Epithelial cell of esophagus (primary cell): ENCODE measurements around the gene SPEM1.
A peak's percentile ranks its signal among the peaks of the same experiment; 100 is the strongest.

Source experiments
- DNase-seq: peaks from one replicate; pipeline ENCODE4 v3.0.0; 2010; ENCODE audit warnings: low read depth
- H3K4me3 ChIP-seq: 2 replicates; pipeline ENCODE4 v1.5.1; 2011; ENCODE audit warnings: mild to moderate bottlenecking, low read length, control low read depth
- CTCF ChIP-seq: IDR thresholded peaks from 2 replicates; pipeline ENCODE4 v1.5.1; 2011; ENCODE audit warnings: low read depth, mild to moderate bottlenecking, low read length, control low read depth, inconsistent platforms; ENCODE audit not compliant: insufficient read depth; ENCODE audit errors: missing control alignments

Gene SPEM1

GRCh38 chr17:7427549-7427948 is 7.4 kb downstream of the SPEM1 start:
- TF ChIP-seq CTCF: no peak
- no peak for DNase-seq
- no peak overlapping the region for H3K4me3 ChIP-seq

- no peak for TF ChIP-seq CTCF
- no peak within 1 kb of the TSS for H3K4me3 ChIP-seq
- no peak for DNase-seq
Observed at GRCh38 chr17:7428557-7428956, 8.4 kb downstream of the SPEM1 start, which contains the start of gene SPEM3. Gene SPEM3, plus strand, starts transcription at chr17:7428857. Its CDS starts 46 bp downstream, at chr17:7428903.

DNA sequence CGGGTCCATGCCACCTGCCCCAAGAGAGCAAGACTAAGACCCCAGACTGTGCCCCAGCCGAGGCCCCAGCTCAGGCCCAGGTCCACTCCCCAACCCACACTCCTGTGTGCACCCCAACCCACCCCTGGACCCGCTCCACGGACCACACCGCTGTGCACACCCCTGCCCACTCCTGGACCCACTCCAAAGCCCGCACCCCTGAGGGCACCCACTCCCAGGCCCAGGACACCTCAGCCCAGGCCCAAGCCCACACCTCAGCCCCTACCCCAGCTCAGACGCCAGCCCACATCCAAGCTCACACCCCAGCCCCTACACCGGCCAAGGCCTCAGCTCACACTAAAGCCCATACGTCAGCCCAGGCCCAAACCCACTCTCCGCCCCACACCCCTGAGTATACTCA is 9.6 kb downstream of the SPEM1 start:
- no peak overlapping the region for H3K4me3 ChIP-seq
- no peak for TF ChIP-seq CTCF

GRCh38 chr17:7431231-7431630 is 11.1 kb downstream of the SPEM1 start:
- no peak for DNase-seq
- H3K4me3 ChIP-seq: no peak overlapping the region
- TF ChIP-seq CTCF: no peak

More for the DNA sequence above, 9.6 kb downstream of the SPEM1 start:
- DNase-seq: no peak

GRCh38 chr17:7432296-7432695 is 12.2 kb downstream of the SPEM1 start:
- no peak for TF ChIP-seq CTCF
- no peak overlapping the region for H3K4me3 ChIP-seq
- no peak for DNase-seq

DNA sequence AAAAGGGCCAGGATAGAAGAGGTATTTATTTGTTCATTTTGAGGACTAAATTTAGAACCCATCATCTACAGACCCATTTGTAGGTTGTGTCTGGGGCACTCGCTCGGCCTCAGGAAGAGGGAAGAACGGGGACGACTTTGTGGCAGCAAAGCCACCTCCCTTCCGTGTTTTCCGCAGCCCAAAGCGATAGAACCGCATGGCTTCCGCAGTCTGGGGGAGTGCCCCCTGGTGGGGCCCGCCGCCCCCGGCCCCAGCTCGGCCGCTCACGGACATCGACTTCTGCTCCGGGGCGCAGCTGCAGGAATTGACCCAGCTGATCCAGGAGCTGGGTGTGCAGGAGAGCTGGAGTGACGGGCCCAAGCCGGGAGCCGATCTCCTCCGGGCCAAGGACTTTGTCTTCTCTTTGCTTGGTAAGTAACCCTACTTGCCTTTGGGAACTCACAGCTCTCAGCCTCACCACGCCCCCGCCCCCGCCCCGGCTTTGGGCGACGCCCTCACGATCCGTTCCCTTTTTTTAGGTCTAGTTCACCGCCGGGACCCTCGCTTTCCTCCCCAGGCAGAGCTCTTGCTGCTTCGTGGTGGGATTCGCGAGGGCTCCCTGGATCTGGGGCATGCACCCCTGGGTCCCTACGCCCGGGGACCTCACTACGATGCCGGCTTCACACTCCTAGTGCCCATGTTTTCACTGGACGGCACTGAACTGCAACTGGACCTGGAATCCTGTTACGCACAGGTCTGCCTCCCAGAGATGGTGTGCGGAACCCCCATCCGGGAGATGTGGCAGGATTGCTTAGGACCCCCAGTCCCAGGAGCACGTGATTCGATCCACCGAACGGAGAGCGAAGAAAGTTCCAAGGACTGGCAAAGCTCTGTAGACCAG is 15.8 kb downstream of the SPEM1 start:
- peak overlapping the region; percentile 77 for H3K4me3 ChIP-seq
- TF ChIP-seq CTCF: no peak
- peak; percentile 63 for DNase-seq
